IMR-90 (cell line): ENCODE results near the gene GARIN5A.

Experiments used
- BHLHE40 ChIP-seq: fragments of 150-350 bp; IDR thresholded peaks from 2 replicates; pipeline ENCODE4 v1.6.1; 2016; ENCODE audit warnings: mild to moderate bottlenecking, low read depth, low read length
- CEBPB ChIP-seq: IDR thresholded peaks from 2 replicates; pipeline ENCODE4 v1.6.1; 2012; ENCODE audit warnings: low read depth, low read length, improper control_type of control experiment
- CHD1 ChIP-seq: IDR thresholded peaks from 2 replicates; pipeline ENCODE4 v1.6.1; 2012; ENCODE audit warnings: low read depth, low read length, improper control_type of control experiment
- FOS ChIP-seq: fragments of 150-350 bp; IDR thresholded peaks from 2 replicates; pipeline ENCODE4 v1.6.1; 2016; ENCODE audit warnings: low read depth, low read length
- MAFK ChIP-seq: IDR thresholded peaks from 2 replicates; pipeline ENCODE4 v1.6.1; 2012; ENCODE audit warnings: low read depth, low read length, improper control_type of control experiment
- MXI1 ChIP-seq: IDR thresholded peaks from 2 replicates; pipeline ENCODE4 v1.6.1; 2012; ENCODE audit warnings: low read depth, mild to moderate bottlenecking, low read length, moderate library complexity, borderline replicate concordance
- POLR2A ChIP-seq: IDR thresholded peaks from 2 replicates; pipeline ENCODE4 v1.6.1; 2012; ENCODE audit warnings: mild to moderate bottlenecking, low read depth, low read length
- RAD21 ChIP-seq: IDR thresholded peaks from 2 replicates; pipeline ENCODE4 v1.6.1; 2012; ENCODE audit warnings: low read length, improper control_type of control experiment
- RCOR1 ChIP-seq: IDR thresholded peaks from 2 replicates; pipeline ENCODE4 v1.6.1; 2012; ENCODE audit warnings: mild to moderate bottlenecking, low read length, improper control_type of control experiment; ENCODE audit not compliant: insufficient replicate concordance
- RFX5 ChIP-seq: IDR thresholded peaks from 2 replicates; pipeline ENCODE4 v1.8.0; 2012; ENCODE audit warnings: low read depth, mild to moderate bottlenecking, low read length, moderate library complexity
- SMC3 ChIP-seq: fragments of 150-350 bp; IDR thresholded peaks from 2 replicates; pipeline ENCODE4 v1.6.1; 2016; ENCODE audit warnings: low read depth, mild to moderate bottlenecking, antibody characterized with exemption, low read length, moderate library complexity
- TF ChIP-seq, protein P1 (sequence below): conservative IDR thresholded peaks from 2 replicates; pipeline ENCODE4 v1.5.1; 2012; ENCODE audit warnings: mild to moderate bottlenecking, low read depth, low read length, improper control_type of control experiment
- TF ChIP-seq, protein P2 (sequence below): fragments of 150-350 bp; IDR thresholded peaks from 2 replicates; pipeline ENCODE4 v1.6.1; 2017; ENCODE audit warnings: mild to moderate bottlenecking, antibody characterized with exemption, low read length, low read depth

DNA sequence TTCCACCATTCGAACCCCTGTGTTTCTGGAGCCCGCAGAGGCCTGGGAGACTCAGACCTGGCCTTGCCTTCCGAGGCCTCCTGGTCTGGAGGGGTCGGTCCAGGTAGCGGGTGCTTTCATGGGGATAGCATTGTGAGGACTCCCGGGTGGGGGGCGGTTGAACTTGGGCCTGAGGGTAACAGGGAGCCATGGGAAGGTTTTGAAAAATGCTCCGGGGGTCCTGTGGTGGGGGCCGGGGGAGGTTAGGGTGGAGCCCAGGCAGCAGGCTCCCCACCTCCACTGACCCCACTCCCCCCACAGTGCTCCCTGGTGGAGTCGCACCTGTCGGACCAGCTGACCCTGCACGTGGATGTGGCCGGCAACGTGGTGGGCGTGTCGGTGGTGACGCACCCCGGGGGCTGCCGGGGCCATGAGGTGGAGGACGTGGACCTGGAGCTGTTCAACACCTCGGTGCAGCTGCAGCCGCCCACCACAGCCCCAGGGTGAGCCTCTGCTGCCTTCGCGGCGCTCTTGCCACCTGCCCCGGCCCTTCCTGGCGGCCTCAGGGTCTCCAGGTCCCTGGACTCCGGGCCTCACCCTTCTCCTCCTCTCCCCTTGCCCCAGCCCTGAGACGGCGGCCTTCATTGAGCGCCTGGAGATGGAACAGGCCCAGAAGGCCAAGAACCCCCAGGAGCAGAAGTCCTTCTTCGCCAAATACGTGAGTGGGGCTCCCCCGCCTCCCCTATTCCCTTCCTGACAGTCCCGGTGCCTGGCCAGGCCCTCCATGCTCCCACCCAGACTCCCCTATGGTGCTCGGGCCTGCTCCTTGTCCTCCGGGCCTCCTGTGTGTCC is 3.8 kb upstream of the GARIN5A start:
- TF ChIP-seq, protein P1, sequence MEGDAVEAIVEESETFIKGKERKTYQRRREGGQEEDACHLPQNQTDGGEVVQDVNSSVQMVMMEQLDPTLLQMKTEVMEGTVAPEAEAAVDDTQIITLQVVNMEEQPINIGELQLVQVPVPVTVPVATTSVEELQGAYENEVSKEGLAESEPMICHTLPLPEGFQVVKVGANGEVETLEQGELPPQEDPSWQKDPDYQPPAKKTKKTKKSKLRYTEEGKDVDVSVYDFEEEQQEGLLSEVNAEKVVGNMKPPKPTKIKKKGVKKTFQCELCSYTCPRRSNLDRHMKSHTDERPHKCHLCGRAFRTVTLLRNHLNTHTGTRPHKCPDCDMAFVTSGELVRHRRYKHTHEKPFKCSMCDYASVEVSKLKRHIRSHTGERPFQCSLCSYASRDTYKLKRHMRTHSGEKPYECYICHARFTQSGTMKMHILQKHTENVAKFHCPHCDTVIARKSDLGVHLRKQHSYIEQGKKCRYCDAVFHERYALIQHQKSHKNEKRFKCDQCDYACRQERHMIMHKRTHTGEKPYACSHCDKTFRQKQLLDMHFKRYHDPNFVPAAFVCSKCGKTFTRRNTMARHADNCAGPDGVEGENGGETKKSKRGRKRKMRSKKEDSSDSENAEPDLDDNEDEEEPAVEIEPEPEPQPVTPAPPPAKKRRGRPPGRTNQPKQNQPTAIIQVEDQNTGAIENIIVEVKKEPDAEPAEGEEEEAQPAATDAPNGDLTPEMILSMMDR, result no peak
- no peak for TF ChIP-seq BHLHE40
- TF ChIP-seq CEBPB, result no peak
- TF ChIP-seq SMC3, result no peak
- no peak for TF ChIP-seq RFX5
- no peak for TF ChIP-seq POLR2A
- TF ChIP-seq MAFK, result no peak
- TF ChIP-seq, protein P2, sequence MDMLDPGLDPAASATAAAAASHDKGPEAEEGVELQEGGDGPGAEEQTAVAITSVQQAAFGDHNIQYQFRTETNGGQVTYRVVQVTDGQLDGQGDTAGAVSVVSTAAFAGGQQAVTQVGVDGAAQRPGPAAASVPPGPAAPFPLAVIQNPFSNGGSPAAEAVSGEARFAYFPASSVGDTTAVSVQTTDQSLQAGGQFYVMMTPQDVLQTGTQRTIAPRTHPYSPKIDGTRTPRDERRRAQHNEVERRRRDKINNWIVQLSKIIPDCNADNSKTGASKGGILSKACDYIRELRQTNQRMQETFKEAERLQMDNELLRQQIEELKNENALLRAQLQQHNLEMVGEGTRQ, result no peak
- no peak for TF ChIP-seq RAD21
- TF ChIP-seq CHD1, result no peak
- TF ChIP-seq FOS, result no peak
- no peak for TF ChIP-seq RCOR1
- TF ChIP-seq MXI1, result no peak
